ENCODE measurements around the gene DLX3. TPM values are rescaled to one million over a fixed set of nuclear protein-coding genes. Genes with fewer than 3 reads are reported as not detected.

The DLX3 gene
- total RNA-seq, result 0.46 and 0.99 TPM in 2 replicates

DNA sequence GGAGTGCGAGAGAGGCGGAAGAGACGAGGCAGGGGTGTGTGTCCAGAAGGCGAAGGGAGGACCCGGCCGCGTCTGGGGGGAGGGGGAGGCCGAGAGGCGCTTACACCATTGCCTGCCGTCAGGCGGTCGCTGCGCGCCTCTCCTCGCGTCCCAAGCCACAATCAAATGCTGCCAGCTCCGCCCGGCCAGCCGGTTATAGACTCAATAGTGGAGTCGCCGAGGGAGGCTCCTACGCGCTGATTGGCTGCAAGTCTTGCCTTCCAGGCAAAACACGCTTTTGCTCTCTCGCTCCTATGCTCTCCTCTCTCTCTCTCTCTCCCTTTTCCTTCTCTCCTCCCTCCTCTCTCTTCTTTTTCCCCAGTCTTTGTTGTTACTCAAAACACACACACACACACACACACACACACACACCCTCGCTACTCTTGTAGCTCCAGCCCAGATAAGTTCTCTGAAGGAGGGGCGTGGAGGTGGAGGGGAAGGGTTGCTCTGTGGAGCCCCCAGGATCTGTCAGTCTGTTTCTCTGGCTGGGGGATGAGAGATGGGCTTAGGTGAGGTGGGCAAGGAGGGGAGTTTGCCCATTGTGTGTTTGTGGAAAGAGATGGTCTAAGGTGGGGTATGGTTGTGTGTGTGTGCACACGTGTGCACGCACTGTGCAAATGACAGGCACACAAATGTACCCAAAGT lies at the start of gene DLX3:
TSS of gene DLX3 (minus strand) at position 170 of the 684 bp plus-strand sequence. CDS start 226 bp downstream, outside the sequence.

DNA sequence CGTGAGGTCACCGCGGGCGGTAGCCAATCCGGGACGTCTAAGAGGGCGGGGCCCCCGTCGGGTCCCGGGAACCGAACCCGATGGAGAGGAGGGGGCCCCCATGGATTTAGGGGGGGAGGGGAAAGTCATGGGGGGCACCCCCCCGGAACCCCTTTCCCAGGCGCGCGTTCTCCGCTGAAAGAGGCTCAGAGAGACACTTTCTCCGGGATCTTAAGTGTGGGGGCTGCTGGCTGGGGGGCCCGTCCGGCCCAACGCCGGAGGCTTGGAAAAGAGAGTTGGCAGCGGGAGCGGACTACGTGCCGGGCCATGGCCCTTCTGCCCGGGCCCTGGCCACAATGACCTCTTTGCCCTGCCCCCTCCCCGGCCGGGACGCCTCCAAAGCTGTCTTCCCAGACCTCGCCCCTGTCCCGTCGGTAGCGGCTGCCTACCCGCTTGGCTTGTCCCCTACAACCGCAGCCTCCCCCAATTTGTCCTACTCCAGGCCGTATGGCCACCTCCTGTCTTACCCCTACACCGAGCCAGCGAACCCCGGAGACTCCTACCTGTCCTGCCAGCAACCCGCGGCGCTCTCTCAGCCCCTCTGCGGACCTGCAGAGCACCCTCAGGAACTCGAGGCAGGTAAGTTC lies 25.8 kb downstream of the DLX3 start, which contains the start of gene DLX4:
TSS of gene DLX4 (plus strand) at position 57 of the 626 bp plus-strand sequence. CDS start at position 336, 279 bp downstream.

Other genes with a start within 250 kb of the DLX3 start
- 2.8 and 6.1 TPM in 2 replicates for gene FAM117A, start 231.1 kb downstream of the DLX3 start, total RNA-seq
- gene KAT7, start 206.5 kb downstream of the DLX3 start, total RNA-seq, result 26.2 and 38.5 TPM in 2 replicates
- gene TAC4, start 147.2 kb downstream of the DLX3 start, total RNA-seq, result not detected in 2 replicates
- gene DLX4, start 26.0 kb downstream of the DLX3 start, total RNA-seq, result 0.14 TPM in 1 of 2 replicates, not detected in the other
- gene ITGA3, start 60.9 kb upstream of the DLX3 start, total RNA-seq, result 408 and 697 TPM in 2 replicates
- 11.5 and 14.7 TPM in 2 replicates for gene PDK2, start 100.1 kb upstream of the DLX3 start, total RNA-seq
- 0.21 TPM in 1 of 2 replicates, not detected in the other for gene SAMD14, start 134.9 kb upstream of the DLX3 start, total RNA-seq
- 27.6 and 36.3 TPM in 2 replicates for gene PPP1R9B, start 155.5 kb upstream of the DLX3 start, total RNA-seq
- gene SGCA, start 170.8 kb upstream of the DLX3 start, total RNA-seq, result 0.21 TPM in 1 of 2 replicates, not detected in the other
- 109 and 112 TPM in 2 replicates for gene COL1A1, start 206.4 kb upstream of the DLX3 start, total RNA-seq

All from airway epithelial cell (primary cell).